HCT116 (cell line): ENCODE measurements around the gene ZBTB12. TPM values are rescaled to one million over a fixed set of nuclear protein-coding genes. Genes with fewer than 3 reads are reported as not detected.
"Not testable (repeated sequence)": the region's sequence is repeated elsewhere in the genome, so short reads cannot be mapped to it uniquely, and the experiment has no call there.

Experiments
- ATAC-seq: fragments of 200-7000 bp; cut with Tn5 transposase; 2 replicates; pipeline ENCODE4 v1.9.1; 2020; ENCODE audit warnings: mild to moderate bottlenecking, moderate library complexity
- BruUV-seq: library from RNA; stranded (reverse); fragments of 400-500 nt; replicated peaks from 2 replicates; lab custom pipeline; 2021; lab: Mats Ljungman, UMichigan
- CTCF ChIA-PET: fragments of 300-600 bp; sonication (Branson Sonifier 250); formaldehyde crosslinking; loops from one replicate; lab custom pipeline; 2021; ENCODE audit warnings: antibody characterized with exemption; lab: Charles Lee
- POLR2A ChIA-PET: fragments of 300-600, 350-600 bp; sonication (Branson Sonifier 250); formaldehyde crosslinking; loops from one replicate; lab custom pipeline; 2021; ENCODE audit warnings: antibody characterized with exemption; lab: Charles Lee
- RAD21 ChIA-PET, 2 experiments: fragments of 300-600 bp; sonication (Branson Sonifier 250); formaldehyde crosslinking; loops; one replicate each; lab custom pipeline; 2023; ENCODE audit warnings: low total read pairs in 2 of 2; ENCODE audit not compliant: uncharacterized antibody in 2 of 2, unreplicated experiment in 2 of 2, low non-redundant PET in 1 of 2; lab: Charles Lee
- DNase-seq: peaks from one replicate; pipeline ENCODE4 v3.0.0-alpha.2; 2010; ENCODE audit warnings: low read depth, low spot score
- H2AFZ ChIP-seq: fragments of 200-600 bp; shearing (Covaris generic), sonication (generic); 2 replicates; pipeline ENCODE4 v1.6.1; 2017; ENCODE audit warnings: low read depth, mixed run types, mixed read lengths, antibody characterized with exemption, low read length; ENCODE audit not compliant: poor library complexity, severe bottlenecking
- H3K27ac ChIP-seq: 2 replicates; pipeline ENCODE4 v1.5.1; 2012; ENCODE audit warnings: low read depth, low read length
- H3K27me3 ChIP-seq: fragments of 200-600 bp; sonication (generic); 2 replicates; pipeline ENCODE4 v1.6.1; 2016; ENCODE audit warnings: mixed run types, low read length, mixed read lengths; ENCODE audit not compliant: insufficient read depth
- H3K36me3 ChIP-seq, 2 experiments: fragments of 200-500 bp in 1 of 2; fragments of 200-600 bp in 1 of 2; sonication (Bioruptor generic) in 1 of 2; sonication (generic) in 1 of 2; 2 replicates each; pipeline versions ENCODE4 v1.5.1 to v1.6.1; 2014 to 2016; ENCODE audit warnings: low read length in 2 of 2, inconsistent platforms in 1 of 2, mixed read lengths in 1 of 2, mixed run types in 1 of 2; ENCODE audit not compliant: insufficient read depth in 2 of 2, control insufficient read depth in 1 of 2
- H3K4me1 ChIP-seq, 2 experiments: fragments of 200-600 bp in 1 of 2; sonication (generic) in 1 of 2; 2 replicates each; pipeline versions ENCODE4 v1.5.1 to v1.6.1; 2012 to 2017; ENCODE audit warnings: low read length in 2 of 2, inconsistent platforms in 1 of 2, mild to moderate bottlenecking in 1 of 2, mixed read lengths in 1 of 2, mixed run types in 1 of 2, moderate library complexity in 1 of 2; ENCODE audit not compliant: insufficient read depth in 2 of 2, control insufficient read depth in 1 of 2
- H3K4me2 ChIP-seq: fragments of 200-600 bp; sonication (generic); 2 replicates; pipeline ENCODE4 v1.6.1; 2017; ENCODE audit warnings: mixed run types, low read length, mixed read lengths
- H3K4me3 ChIP-seq, 2 experiments: fragments of 200-600 bp in 1 of 2; sonication (generic) in 1 of 2; replicated peaks in 1 of 2; 2 replicates each; pipeline ENCODE4 v1.5.1; 2011 to 2016; ENCODE audit warnings: low read length in 2 of 2, control low read depth in 1 of 2, low read depth in 1 of 2, mild to moderate bottlenecking in 1 of 2, mixed read lengths in 1 of 2, mixed run types in 1 of 2
- H3K79me2 ChIP-seq: fragments of 200-600 bp; sonication (generic); 2 replicates; pipeline ENCODE4 v1.6.1; 2017; ENCODE audit warnings: mild to moderate bottlenecking, mixed run types, low read length, moderate library complexity, mixed read lengths; ENCODE audit not compliant: insufficient read depth
- H3K9ac ChIP-seq: fragments of 200-600 bp; sonication (generic); 2 replicates; pipeline ENCODE4 v1.6.1; 2016; ENCODE audit warnings: low read length, mixed read lengths
- H3K9me2 ChIP-seq: fragments of 200-600 bp; sonication (generic), shearing (Covaris generic); 2 replicates; pipeline ENCODE4 v1.6.1; 2017; ENCODE audit warnings: mixed run types, mild to moderate bottlenecking, moderate library complexity; ENCODE audit not compliant: insufficient read depth
- H3K9me3 ChIP-seq, 2 experiments: fragments of 200-500 bp in 1 of 2; fragments of 200-600 bp in 1 of 2; sonication (Bioruptor generic) in 1 of 2; sonication (generic) in 1 of 2; 2 replicates each; pipeline ENCODE4 v1.6.1; 2014 to 2017; ENCODE audit warnings: low read length in 2 of 2, mixed read lengths in 2 of 2, inconsistent platforms in 1 of 2, low read depth in 1 of 2, mild to moderate bottlenecking in 1 of 2, mixed run types in 1 of 2, moderate library complexity in 1 of 2; ENCODE audit not compliant: control insufficient read depth in 1 of 2, insufficient read depth in 1 of 2
- H4K20me1 ChIP-seq: fragments of 200-600 bp; sonication (generic), shearing (Covaris generic); 2 replicates; pipeline ENCODE4 v1.6.1; 2017; ENCODE audit warnings: mixed run types, mild to moderate bottlenecking, moderate library complexity; ENCODE audit not compliant: insufficient read depth
- SRF ChIP-seq: IDR thresholded peaks from 2 replicates; pipeline ENCODE4 v1.6.1; 2012; ENCODE audit warnings: low read depth
- intact Hi-C: fragments of 100-400 bp; cut with micrococcal nuclease; formaldehyde crosslinking; loops from 2 replicates; pipeline ENCODE4 v1.10.0; 2022
- total RNA-seq: library from RNA; stranded (reverse); gene quantifications from one replicate; pipeline ENCODE4 v1.2.1, GENCODE V29; 2021; ENCODE audit not compliant: unreplicated experiment

The ZBTB12 gene
- total RNA-seq, 1 experiment from 2014 or later, result 10.3 TPM

DNA sequence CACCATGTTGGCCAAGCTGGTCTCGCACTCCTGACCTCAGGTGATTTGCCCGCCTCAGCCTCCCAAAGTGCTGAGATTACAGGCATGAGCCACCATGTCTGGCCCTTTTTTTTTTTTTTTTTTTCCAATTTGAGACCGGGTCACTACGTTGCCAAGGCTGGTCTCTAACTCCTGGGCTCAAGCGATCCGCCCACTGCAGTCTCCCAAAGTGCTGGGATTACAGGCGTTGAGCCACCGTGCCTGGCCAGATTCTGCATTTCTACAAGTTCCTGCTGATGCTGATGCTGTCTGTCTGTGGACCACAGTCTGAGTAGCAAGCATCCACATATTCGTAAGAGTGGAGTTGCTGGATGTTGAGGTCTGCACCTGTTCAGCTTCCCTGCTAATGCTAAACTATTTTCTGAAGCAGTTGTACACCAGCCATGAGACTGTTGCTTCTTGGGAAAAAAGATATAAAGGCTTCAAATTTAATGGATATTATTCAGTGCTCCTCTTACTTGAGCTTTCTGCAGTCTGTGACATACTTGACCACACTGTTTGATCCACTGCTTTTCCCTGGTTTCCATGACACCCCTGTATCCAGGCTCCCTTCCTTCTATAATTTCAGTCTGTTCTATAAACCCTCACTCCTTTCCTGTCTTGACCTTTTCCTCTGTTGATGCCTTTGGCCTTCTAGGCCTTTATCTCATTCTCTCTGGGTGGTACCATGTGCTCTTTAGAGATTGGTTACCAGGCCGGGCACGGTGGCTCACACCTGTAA lies 10.1 kb upstream of the ZBTB12 start:
- H2AFZ ChIP-seq, result no peak overlapping the region
- intact Hi-C loops, result no loop called here
- no peak for ATAC-seq
- no TSS peak for BruUV-seq
- H3K27me3 ChIP-seq, result no peaks in the 10 kb centered on the region
- no peaks in the 10 kb centered on the region for H4K20me1 ChIP-seq
- H3K9me3 ChIP-seq, result no peaks in the 10 kb centered on the region; a peak in 1 of 4 replicates
- no peaks in the 10 kb centered on the region for H3K9me2 ChIP-seq
- no peak for TF ChIP-seq SRF
- ChIA-PET POLR2A (no interaction called here), RAD21 (no interaction called here), CTCF (no interaction called here)
- H3K4me3 ChIP-seq, result no peak overlapping the region
- peaks cover 42 to 69% of the 10 kb centered on the region in 2 experiments for H3K4me1 ChIP-seq
- H3K4me2 ChIP-seq, result peak overlapping the region; percentile 65
- no peaks in the 10 kb centered on the region for H3K79me2 ChIP-seq
- H3K27ac ChIP-seq, result peak overlapping the region; percentile 72
- no peaks in the 10 kb centered on the region for H3K36me3 ChIP-seq
- no peak for DNase-seq
- H3K9ac ChIP-seq, result peak overlapping the region; percentile 37

DNA sequence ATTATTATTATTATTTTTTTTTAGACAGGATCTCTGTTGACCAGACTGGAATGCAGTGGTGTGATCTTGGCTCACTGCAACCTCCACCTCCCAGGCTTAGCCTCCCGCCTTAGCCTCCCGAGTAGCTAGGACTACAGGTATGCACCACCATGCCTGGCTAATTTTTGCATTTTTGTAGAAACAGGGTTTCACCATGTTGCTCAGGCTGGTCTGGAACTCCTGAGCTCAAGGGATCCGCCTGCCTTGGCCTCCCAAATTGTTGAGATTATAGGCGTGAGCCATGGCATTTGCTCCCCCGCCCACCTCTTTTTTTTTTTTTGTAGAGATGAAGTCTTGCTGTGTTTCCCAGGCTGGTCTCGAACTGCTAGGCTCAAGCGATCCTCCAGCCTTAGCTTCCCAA lies 7.4 kb upstream of the ZBTB12 start:
- Histone ChIP-seq H3K9ac (peak overlapping the region; percentile 14; the same call in 1 of the 2 replicates), H3K4me1 (peaks cover 42 to 68% of the 10 kb centered on the region in 2 experiments), H3K4me2 (peak overlapping the region; percentile 65)
- BruUV-seq, H3K27ac ChIP-seq, H3K79me2 ChIP-seq, H2AFZ ChIP-seq, H3K4me3 ChIP-seq, H3K9me2 ChIP-seq, H4K20me1 ChIP-seq, DNase-seq, H3K9me3 ChIP-seq, H3K36me3 ChIP-seq, ATAC-seq, intact Hi-C loops, H3K27me3 ChIP-seq: not testable (repeated sequence)
- ChIA-PET CTCF (interaction anchor here (0.9 kb wide), 1 partner anchor 44 kb away, joined by 3 read pairs; no protein-coding TSS in a partner anchor), POLR2A (interaction anchor here (0.8 kb wide), 1 partner anchor 1062 kb away, joined by 3 read pairs; no protein-coding TSS in a partner anchor), RAD21 (interaction anchor here in 1 of 2 experiments (0.5 to 0.7 kb wide), 2 partner anchors 11 to 162 kb away, joined by 3 to 4 read pairs; no protein-coding TSS in a partner anchor)
